Right lung (tissue), 5 donors: ENCODE data around the gene SLC2A1. TPM values are rescaled to one million over a fixed set of nuclear protein-coding genes. Genes with fewer than 3 reads are reported as not detected.

ENCODE experiments used
- DNase-seq, 2 donors: peaks; one replicate each; pipeline ENCODE4 v3.0.0-alpha.2; 2013
- polyA plus RNA-seq, 5 donors: library from polyadenylated mRNA; unstranded; fragments of 120-200 nt; gene quantifications; one replicate each; pipeline versions ENCODE4 v1.2.1 to v1.2.3, GENCODE V29; 2013; ENCODE audit warnings: inconsistent platforms in 1 of 5, low replicate concordance in 1 of 5; ENCODE audit not compliant: insufficient read length in 5 of 5, insufficient read depth in 1 of 5

Gene SLC2A1
- polyA plus RNA-seq, 5 donors: 39.3 to 105 (median 64.2) TPM

DNA sequence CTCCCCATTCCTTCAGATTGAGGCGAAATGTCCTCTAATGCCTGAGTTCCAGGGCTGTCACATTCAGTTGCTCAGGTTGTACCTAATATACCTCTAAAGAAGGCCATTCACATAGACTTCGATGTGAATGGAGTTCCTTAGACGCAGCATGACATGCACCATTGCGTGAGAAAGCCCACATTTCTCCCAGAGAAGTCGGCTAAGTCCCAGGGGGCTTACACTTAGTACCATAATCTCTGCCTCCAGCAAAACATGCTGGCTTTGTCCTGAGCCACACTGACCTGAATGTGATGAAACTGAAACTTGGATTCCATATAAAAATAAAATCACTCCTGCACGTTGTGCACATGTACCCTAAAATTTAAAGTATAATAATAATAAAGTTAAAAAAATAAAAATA lies 23.2 kb upstream of the SLC2A1 start:
- no peak for DNase-seq

GRCh38 chr1:42981255-42981805 lies 22.7 kb upstream of the SLC2A1 start:
- DNase-seq: no peak

DNA sequence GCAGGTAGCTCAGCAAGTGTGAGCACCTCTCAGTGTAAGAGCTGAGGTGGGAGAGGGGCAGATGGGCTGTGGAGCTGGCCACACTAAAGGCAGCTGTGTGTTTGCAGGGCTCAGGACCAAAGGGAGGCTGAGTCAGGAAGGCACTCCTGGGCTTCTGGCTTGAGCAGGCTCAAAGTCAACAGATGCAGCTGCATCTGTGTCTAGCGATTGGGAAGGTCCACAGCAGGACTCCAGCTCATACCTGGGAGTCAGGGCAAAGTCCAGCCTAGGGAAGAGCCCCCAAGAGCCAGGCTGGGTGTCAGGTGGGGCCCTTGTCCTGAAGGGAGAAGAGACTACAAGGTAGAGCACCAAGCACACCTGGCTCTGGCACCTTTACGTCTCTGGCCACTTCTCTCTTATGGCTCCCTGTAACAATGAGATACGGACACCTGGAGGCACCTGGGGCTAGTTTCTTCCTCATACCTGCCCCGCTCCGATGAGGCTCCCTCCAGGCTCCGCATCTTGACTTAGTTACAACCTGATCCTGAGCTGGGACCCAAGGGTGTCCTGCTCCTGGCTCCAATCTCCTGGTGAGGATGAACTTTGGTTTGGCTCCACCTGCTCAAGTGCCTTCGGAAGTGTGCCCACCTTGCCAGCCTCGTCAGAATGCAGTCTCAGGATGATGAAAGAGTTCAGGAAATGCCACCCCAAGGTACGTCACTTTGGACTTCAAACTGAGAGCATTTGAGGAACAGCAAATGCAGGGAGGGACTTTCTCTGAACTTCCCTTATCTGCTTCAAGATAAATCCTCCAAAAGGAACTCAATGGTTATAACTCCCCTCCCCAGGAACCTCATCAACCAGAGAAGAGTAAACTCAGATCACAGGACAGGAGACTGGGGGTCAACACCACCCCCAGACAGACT lies 21.5 kb upstream of the SLC2A1 start:
- DNase-seq: no peak

GRCh38 chr1:42979036-42979430 lies 20.4 kb upstream of the SLC2A1 start:
- DNase-seq: no peak

- no peak for DNase-seq
These were observed 19.8 kb upstream of the SLC2A1 start for GRCh38 chr1:42978317-42979035.

DNA sequence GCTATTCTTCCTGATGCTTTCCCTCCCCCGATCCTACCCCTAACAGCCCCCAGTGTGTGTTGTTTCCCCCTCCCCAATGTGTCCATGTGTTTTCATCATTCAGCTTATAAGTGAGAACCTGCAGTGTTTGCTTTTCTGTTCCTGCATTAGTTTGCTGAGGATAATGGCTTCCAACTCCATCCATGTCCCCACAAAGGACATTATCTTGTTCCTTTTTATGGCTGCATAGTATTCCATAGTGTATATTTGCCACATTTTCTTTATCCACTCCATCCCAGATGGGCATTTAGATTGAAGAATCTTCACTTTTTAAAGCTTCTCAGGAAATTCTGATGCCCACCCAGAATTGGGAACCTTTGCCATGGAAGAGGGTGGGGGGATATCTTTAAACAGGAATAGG lies 19.0 kb upstream of the SLC2A1 start:
- DNase-seq: no peak

- DNase-seq: no peak
These were observed 17.0 kb upstream of the SLC2A1 start for GRCh38 chr1:42975561-42976225.

DNA sequence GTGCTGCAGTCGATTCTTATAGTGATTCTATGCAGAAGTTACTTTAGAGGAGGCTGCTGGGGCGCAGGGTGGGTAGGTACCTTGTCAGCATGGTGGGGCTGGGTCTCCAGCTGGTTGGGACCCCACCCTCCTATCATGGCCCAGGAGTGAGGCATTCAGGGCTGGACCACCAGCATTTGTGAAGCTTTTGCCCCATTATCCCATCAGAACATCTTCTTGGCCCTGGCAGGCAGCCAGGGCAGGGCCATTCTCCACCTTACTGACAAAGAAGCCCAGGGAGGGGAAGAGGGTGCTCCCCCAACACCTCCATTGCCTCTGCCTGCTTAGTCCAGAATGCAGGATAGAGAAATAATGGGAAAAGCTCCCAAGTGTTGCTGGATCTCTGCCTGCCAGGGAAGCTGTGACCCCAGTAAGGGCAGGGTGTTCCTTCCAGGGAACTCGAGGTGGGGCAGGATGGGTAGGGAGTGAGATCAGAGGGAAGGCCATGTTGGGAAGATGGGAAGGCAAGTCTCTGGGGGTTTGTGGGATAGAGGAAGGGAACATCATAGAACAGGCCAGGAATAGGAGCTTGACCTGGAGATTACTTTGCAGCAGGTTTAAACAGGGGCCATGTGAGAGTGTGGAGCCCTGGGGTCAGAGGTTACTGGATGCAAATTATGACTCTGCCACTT lies 16.2 kb upstream of the SLC2A1 start:
- DNase-seq: no peak

- no peak for DNase-seq
These were observed 15.1 kb upstream of the SLC2A1 start for GRCh38 chr1:42973799-42974198.

- no peak for DNase-seq
These were observed 14.6 kb upstream of the SLC2A1 start for GRCh38 chr1:42973286-42973685.

DNA sequence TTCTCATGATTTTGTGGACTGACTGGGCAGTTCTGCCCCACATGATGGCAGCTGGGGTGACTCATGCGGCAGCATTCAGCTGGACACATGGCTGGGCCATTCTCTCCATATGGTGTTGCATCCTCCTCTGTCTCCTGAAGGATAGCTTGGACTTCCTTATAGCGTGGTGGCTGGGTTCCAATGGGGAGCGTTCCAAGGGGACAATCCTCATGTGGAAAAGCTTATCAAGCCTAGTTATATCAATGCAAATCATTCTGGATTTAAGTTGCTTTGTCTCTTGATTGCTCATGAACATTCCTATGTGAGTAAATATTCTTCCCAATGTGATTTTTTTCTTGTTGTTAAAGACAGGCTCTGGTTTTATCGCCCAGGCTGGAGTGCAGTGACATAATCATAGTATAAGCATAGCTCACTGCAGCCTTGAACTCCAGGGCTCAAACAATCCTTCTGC lies 13.2 kb upstream of the SLC2A1 start:
- peak; percentile 92 to 96 for DNase-seq

DNA sequence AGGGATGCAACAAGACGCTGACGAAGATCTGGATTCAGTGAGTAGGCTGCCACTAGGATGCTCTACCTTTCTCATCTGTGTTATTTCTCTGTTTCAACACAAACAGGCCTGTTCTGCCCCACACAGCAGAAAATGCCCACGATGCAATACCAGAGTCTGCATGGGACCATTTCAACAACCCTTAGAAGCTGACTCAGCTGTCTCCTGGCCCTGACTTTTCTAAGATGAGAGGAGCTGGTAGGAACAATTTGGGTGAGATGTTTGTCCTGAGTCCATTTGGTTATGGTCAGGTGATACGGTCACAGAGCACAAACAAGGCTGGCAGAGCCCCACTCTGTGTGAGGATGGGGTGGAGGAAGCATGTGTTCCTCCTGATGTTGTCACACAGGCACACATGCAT lies 11.5 kb upstream of the SLC2A1 start:
- no peak for DNase-seq

- DNase-seq: no peak
These were observed 10.0 kb upstream of the SLC2A1 start for GRCh38 chr1:42968654-42969053.

DNA sequence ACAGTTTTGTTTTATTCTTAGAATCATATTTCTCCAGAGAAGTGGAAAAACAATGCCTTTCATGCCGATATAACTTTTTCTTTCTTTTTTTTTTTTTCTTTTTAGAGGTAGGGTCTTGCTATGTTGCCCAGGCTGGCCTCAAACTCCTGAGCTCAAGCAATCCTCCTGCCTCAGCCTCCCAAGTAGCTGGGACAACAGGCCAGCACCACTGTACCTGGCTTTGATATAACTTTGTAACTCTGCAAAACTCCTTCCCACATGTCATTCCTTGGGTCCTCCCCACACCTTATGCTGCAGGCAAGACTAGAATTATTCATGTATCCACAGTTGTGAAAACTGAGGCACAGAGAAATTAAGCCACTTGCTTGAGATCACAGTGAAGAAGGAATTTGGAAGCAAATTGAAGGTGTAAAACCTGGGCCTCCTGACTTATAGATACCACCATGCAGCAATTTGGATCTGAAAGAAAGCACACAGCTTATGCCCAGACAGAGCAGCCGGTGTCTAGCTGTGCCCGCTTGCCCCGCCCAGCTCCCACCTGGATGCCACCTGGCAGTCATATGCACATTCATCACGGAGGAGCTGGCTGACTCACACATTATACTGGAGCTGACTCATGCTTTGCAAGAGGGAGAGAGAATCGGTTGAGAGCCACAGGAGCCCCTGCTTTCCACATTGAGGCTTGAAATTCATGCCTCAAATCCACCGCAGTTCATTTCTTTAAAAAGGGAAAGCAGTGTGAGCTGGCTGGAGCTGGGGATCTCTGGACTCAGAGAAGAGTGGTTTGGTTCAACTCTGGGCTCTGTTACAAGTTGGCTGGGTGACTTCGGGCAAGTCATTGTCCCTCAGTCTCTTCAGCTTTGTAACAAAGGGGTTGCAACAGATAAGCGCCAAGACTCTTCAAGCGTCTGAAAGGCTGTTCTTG lies 8.3 kb upstream of the SLC2A1 start:
- no peak for DNase-seq

DNA sequence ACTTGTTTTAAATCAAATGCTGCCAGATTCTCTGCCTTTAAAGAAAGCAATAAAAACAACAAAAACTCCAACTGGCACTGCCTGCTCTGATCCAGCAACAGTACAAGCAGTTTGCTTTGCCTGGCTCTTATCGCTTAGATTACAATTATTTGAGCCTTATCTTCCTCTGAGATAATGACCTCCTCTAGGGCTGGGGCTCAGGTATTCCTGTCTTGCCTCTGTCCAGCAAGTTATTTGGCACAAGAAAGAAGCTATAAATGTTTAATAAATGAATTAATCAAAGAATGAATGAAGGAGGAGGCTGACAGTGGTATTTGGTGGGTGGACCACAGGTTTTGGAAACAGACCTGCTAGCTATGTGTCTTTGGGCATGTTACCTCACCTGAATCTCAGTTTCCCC lies 6.7 kb upstream of the SLC2A1 start:
- DNase-seq: no peak

DNA sequence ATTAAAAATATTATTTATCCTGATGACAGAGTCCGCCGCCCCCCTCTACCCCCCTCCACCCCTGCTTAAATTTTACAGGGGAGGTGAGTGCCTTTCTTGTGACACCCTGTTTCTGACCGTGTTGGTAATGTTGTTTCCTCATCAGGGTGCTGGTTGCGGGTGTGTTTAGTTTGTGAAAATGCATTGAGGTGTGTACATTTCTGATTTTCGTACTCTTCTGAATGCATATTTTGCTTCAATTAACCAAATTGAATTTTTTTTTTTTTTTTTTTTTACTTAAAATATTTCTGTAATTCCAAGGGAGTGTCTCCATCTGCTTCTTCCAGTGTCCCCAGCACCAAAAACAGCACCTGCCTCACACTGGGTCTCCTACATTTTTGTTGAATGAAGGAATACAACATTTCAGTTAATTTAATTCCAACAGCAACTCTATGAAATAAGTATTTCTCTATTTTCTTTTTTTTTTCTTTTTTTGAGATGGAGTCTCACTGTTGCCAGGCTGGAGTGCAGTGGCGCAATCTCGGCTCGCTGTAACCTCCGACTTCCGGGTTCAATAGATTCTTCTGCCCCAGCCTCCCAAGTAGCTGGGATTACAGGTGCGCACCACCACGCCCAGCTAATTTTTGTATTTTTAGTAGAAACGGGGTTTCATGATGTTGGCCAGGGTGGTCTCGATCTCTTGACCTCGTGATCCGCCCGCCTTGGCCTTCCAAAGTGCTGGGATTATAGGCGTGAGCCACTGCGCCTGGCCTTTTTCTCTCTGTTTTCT lies 5.6 kb upstream of the SLC2A1 start:
- no peak for DNase-seq

GRCh38 chr1:42963378-42964043 lies 4.8 kb upstream of the SLC2A1 start:
- DNase-seq: peak; percentile 49 to 55

DNA sequence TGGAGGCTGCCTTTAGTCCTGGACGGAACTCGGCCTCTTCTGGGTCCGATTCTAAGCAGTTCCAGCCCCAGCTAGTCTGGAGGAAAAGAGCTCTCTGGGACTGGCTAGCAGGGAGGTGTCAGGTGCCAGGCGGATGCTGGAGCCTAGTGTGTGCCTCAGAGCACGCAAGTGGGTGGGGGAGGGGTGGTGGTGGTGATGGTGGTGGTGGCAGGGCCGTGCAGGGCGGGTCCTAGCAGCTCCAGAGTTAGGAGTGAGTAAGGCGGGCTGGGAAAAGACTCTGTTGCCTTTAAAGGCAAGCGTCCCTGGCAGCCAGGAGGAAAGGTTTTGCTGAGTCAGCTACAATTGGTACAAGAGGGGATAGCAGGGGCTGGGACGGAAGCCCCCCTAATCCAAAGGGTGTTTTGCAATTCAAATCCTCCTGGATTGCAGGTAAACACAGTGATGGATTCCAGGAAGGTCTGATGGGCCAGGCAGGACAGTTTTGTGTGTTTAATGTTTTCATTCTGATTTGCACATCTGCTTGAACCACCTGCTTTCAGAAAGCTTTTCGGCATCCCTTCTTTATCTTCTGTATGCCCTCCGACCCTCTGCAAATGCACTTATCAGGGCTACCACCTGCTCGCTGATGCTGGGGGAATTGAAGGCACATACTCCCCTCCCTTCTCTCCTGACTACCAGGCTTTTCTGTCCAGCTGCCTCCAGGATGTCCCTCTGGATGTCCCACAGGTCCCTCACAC lies 4.1 kb upstream of the SLC2A1 start:
- no peak for DNase-seq
